GM23248 (cell line): ENCODE results near the gene C1orf35.

Experiments used
- EZH2 ChIP-seq: fragments of 200-600 bp; sonication (generic); IDR thresholded peaks from 2 replicates; pipeline ENCODE4 v1.6.1; 2018; ENCODE audit warnings: antibody characterized with exemption, mild to moderate bottlenecking; ENCODE audit not compliant: insufficient read depth, poor library complexity, severe bottlenecking
- EZH2phosphoT487 ChIP-seq: fragments of 200-600 bp; sonication (generic); IDR thresholded peaks from 2 replicates; pipeline ENCODE4 v1.6.1; 2018; ENCODE audit warnings: antibody characterized with exemption, moderate library complexity, mild to moderate bottlenecking, low read depth; ENCODE audit not compliant: insufficient read depth

GRCh38 chr1:228084797-228085196 lies 18.3 kb downstream of the C1orf35 start:
- no peak for TF ChIP-seq EZH2
- no peak for TF ChIP-seq EZH2phosphoT487
